Inferior parietal cortex (tissue), 1 donor: ENCODE data around the gene SEZ6L.

Experiments used
- DNase-seq: peaks from one replicate; pipeline ENCODE4 v3.0.0-alpha.2; 2016; ENCODE audit errors: extremely low spot score

SEZ6L gene

GRCh38 chr22:26182723-26183122, 13.5 kb downstream of the SEZ6L start:
- no peak for DNase-seq

DNA sequence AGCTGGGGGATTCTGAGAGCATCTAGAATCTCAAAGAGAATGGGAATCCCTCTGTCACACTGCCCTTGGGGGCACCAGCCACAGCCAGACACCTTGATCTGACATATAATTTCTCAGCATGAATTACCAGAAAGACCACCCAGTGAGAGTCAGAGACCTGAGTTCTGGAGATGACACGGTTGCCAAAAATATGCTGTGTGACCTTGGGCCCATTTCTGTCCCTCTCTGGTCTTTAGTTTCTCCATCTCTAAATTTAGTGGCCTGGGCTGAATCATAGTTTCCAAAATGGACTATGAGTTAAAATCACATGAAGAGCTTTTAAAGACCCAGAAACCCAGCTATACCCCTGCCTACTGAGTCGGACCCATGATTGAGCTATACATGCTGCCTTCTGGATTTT, 15.9 kb downstream of the SEZ6L start:
- DNase-seq = no peak

DNA sequence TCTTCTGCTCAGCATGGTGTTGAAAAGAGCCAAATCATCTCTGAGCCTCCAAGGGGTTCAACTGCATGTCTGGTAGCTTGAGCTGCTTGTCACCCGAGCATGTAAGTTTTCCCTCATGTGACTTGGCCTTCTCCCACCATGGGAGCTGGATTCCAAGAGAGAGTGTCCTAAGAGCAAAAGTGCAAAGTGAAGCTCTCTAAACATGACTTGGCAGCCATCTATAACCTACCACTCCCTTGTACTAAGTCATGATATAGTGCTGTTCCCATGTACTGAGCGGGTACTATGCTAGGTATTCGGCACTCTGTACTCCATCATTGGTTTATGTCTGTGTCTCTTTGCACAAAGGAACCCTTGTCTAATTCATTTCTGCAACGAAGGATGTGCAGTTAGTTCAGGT, 19.1 kb downstream of the SEZ6L start:
- DNase-seq = no peak

- no peak for DNase-seq
These were observed 25.1 kb downstream of the SEZ6L start for GRCh38 chr22:26194313-26194712.

DNA sequence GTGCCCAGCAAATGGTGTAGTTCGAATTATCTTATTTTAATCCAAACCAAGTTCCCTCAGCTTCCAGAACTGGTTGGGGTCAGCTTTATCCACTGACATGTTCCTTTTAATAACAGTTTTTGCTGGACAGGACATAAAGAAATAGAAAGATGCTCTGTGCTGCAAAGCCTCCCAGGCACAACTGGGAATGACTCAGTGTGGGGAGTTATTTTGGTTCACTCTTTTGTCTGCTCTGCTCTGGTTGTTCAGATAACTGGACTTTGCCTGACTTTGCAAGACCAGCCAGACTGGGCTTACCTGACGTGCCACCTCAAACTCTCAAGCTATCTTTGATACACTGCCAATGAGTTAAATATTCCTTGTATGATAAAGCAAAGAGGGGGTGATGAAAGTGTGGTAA, 25.6 kb downstream of the SEZ6L start:
- no peak for DNase-seq

DNA sequence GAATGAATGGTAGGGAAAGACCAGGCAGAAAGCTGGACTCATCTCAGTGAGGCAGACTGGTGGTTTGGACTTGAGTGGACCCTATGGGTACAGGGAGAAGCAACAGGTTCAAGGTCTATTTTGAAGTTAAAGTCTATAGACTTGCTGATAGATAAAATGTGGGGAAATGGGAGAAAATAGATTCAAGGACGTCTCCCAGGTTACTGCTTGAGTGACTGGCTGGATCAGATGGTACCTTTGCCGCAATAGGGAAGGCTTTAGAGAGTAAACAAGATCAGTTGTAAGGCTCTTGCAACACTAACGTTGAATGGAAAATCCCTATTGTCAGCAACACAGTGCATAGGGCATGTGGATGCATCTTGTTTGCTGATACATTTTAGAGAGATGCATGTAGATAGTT, 27.4 kb downstream of the SEZ6L start:
- DNase-seq = no peak

GRCh38 chr22:26197425-26197824, 28.2 kb downstream of the SEZ6L start:
- no peak for DNase-seq

GRCh38 chr22:26199665-26200064, 30.4 kb downstream of the SEZ6L start:
- no peak for DNase-seq

DNA sequence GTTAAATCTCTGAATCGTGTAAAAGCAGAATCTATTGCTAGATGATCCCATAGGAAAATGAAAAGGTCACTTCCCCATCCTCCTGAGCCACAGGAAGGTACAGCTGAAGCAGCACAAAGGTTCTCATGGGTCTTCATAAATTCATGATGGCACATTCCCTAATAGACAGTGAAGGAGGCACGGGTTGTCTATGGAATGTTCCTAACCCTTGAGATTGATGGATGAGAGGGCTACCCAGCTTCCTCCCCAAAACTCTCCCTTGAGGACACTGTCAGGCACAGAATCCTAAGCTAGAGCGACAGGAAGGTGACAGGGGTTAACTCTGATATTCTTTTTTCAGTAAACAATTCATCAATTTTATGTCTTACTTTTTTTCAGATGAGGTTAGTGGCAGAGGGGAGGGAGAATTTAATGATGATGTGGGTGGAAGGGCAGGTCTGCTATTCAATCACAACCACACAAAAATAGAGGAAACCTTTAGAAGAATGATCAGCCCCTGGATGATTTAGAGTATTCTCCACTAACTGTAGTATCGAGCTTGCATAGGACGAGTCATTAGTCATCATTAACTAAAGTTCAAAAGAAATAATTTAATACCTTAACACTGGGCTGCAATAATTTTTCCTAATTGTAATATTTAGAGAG, 33.1 kb downstream of the SEZ6L start:
- no peak for DNase-seq

- DNase-seq = no peak
These were observed 36.2 kb downstream of the SEZ6L start for GRCh38 chr22:26205494-26205893.

DNA sequence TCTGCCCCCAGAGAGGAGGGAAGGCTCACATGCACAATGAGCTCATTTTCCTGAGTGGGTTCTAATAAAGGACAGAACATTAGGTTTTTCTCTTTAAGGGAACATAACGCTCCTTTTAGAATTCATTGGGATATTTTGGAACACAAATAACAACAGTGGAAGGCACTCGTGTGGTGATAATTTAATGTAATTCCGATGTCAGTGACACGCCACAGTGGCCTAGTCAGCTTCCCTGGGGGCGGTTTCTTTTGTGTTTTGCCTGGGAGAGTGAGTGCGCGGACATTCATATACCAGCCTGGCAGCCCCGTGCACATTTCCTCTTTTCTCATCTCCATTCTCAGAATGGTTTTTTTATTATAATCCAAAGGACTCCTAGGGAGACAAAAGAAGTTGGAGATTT, 41.1 kb downstream of the SEZ6L start:
- no peak for DNase-seq

- DNase-seq = no peak
These were observed 44.6 kb downstream of the SEZ6L start for GRCh38 chr22:26213826-26214225.

- peak; percentile 35 for DNase-seq
These were observed 45.2 kb downstream of the SEZ6L start for GRCh38 chr22:26214466-26214865.

DNA sequence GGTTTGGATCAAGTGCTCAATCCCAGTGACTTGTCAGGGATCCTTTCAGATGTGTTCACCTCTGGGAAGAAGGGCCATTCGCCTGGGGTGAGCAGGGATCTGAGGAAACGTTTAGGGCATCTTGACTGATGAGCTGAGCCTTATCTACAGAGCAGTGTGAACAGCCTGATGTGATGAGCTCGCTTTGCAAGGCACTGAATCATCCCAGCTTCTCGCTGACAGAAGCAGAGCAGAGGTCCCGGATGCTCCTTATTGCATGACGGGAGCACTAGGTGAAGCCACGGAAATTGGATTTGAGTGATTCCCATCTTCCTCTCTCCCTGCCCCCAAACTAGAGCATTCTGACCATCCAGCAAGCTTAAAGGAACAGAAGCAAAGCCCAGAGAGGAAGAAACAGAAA, 46.5 kb downstream of the SEZ6L start:
- no peak for DNase-seq

DNA sequence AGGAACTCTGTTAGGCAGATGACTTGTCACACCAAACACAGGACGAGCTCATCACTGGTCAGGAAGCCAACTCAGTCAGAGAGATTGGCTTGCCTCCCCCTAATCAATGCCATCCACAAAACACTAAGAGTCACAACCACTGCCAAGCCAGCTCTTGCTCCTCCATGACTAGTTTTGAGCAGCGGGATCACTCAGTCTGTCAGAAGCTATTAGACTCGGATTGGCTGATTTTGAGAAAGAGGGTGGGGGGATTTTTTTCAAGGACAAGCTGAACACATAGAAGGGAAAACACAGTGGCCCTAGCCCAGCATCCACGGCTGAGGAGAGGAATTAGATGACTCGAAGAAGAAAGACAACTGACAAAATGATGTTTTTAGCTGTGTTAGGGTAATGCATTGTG, 55.9 kb downstream of the SEZ6L start:
- DNase-seq = no peak

GRCh38 chr22:26226538-26227297, 57.5 kb downstream of the SEZ6L start:
- no peak for DNase-seq

DNA sequence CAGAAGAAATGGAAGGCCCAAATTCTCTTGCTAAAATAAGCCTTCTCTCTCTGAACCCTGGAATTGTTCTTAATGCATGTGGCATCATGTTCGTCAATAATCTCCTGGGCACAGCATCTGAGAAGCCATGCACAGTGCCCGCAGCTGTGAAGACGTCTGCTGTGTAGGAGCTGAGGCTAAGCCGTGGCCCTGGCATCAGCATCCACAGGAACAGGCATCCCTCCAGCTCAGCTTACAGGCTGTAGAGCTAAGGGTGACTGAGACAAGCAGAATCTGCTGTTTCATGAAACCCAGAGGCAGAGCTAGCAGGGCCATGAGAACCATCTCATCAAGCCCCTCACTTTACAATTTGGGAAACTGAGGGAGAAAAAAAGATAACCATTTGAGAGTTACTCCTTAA, 60.6 kb downstream of the SEZ6L start:
- no peak for DNase-seq

- DNase-seq = no peak
These were observed 65.0 kb downstream of the SEZ6L start for GRCh38 chr22:26234296-26234695.

DNA sequence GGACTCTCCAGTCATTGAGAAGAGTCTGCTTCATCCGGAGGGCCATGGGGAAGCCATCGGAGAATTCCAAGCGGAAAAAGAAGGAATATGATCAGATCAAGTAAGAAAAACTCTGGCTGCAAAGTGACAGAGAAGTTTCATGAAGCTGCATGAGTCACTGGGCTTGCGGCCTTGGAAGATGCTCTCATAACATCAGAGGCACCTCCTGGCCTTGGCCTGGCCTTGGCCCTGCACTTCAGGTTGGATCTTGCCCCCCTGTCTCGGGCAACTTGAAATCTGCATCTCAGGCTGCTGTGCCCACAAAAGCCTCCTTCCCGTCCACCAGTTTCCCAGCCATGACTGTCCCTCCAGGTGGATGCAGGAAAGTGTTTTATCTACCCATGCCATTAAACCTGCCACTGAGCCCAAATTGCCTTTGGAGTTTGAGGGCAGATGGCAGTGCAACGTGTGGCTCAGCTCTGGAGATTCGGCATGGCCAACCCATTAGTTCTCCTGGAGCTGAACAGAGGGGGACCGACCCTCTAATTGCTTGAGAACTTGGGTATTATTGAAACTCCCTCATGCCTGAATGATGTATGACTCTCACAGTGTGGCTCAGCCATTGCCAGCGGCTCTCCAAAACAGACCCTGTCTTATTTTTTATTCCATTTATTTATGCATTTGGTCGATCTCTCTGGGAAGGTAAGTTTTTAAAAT, 66.7 kb downstream of the SEZ6L start:
- no peak for DNase-seq

GRCh38 chr22:26236991-26237390, 67.7 kb downstream of the SEZ6L start:
- no peak for DNase-seq

DNA sequence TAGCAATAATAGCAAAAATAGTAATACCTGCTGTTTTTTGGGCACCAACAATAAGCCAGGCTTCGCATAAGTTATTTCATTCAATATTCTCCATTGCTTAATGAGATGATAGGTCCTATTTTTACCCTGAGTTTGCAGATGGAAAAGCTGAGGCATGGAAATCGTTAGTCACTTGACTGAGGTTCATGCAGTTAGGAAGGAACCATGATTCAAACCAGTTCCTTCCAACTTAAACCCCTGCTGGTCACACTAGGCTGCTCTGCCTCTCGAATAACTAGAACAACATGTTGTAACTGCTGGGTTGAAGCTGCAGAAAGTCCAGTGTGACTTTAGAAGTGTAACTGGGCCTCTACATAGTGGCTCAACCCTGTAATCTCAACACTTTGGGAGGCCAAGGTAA, 69.3 kb downstream of the SEZ6L start:
- no peak for DNase-seq

DNA sequence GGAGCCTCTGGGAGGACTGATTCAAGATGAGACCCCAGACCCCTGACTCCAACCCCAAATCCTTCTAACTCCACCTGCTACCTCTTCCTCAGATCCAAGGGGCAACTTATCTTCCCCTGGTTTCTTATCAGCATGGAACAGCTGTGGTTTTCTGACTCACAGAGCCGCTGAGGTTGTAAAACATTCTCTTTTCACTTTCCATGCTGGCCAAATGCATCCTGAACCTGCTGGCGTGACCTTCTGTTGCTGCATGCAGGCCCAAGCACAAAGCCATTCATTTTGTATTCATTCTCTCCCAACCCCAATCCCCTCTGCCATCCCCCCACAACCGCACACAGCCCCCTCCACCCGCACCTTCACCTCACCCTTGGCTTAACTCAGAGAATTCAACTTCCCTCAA, 70.3 kb downstream of the SEZ6L start:
- no peak for DNase-seq

DNA sequence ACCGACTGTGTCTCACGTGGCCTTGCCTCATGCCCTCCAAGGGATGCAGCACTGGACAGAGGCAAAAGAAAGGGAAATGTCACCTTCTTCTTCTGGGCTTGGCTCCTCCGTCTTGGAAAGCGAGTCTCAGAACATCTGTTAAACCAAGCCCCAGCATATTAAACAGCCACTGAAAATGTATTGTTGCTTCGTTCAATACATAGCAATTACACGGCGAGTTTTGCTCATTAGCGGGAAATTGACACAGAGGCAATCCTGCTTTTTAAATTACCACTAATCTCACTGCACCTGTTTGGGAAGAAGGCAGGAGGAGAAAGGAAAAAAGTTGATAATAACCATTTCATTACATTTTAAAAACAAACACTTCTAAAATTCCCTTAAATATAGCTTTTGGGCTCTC, 72.1 kb downstream of the SEZ6L start:
- no peak for DNase-seq
